GM10248 (cell line): ENCODE data around the gene UCHL1.

ENCODE experiments used
- CTCF ChIA-PET: fragments of 300-600 bp; sonication (Branson Sonifier 250); formaldehyde crosslinking; extraction: SDS; loops from one replicate; lab custom pipeline; 2021; ENCODE audit warnings: antibody characterized with exemption; lab: Yijun Ruan, JAX
- POLR2A ChIA-PET: fragments of 350-650 bp; sonication (Branson Sonifier 250); formaldehyde crosslinking; extraction: SDS; loops from one replicate; lab custom pipeline; 2020; ENCODE audit warnings: antibody characterized with exemption; lab: Yijun Ruan, JAX
- DNase-seq: peaks from one replicate; pipeline ENCODE4 v3.0.0; 2012; ENCODE audit errors: extremely low spot score
- TF ChIP-seq, protein P1 (sequence below): IDR thresholded peaks from 2 replicates; pipeline ENCODE4 v1.5.1; 2012; ENCODE audit warnings: mild to moderate bottlenecking, low read depth; ENCODE audit errors: extremely low read depth, missing control alignments, control extremely low read depth

The UCHL1 gene

DNA sequence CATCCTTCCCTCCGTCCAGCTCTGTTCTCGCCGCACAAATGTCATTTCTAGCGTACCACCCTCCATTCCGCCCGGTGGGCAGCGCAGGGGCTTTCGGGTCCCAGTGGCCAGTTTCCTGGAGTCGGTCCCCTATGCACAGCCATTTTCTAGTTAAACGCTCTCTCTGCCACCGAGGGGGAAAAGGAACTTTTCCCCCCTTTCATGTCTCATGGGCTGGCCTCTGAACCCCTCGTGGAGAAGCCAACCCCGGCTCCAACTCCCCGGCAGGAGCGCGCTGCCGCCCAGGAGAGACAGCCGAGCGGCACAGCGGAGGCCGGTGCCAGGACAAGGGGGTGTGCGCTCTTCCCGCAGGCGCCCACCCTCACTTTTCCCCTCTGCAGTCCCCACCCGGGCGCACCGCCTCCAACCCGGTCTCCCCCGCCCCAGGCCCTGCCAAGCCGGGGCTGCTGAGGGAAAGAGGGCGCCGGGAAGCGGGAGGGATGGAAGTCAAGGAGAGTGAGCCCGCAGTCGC lies 43.0 kb upstream of the UCHL1 start:
- ChIA-PET POLR2A (no interaction called here), CTCF (interaction anchor here (0.7 to 9.2 kb wide), 8 partner anchors 9 to 289 kb away, joined by 3 to 85 read pairs (median 4); no protein-coding TSS in a partner anchor)
- TF ChIP-seq, protein P1, sequence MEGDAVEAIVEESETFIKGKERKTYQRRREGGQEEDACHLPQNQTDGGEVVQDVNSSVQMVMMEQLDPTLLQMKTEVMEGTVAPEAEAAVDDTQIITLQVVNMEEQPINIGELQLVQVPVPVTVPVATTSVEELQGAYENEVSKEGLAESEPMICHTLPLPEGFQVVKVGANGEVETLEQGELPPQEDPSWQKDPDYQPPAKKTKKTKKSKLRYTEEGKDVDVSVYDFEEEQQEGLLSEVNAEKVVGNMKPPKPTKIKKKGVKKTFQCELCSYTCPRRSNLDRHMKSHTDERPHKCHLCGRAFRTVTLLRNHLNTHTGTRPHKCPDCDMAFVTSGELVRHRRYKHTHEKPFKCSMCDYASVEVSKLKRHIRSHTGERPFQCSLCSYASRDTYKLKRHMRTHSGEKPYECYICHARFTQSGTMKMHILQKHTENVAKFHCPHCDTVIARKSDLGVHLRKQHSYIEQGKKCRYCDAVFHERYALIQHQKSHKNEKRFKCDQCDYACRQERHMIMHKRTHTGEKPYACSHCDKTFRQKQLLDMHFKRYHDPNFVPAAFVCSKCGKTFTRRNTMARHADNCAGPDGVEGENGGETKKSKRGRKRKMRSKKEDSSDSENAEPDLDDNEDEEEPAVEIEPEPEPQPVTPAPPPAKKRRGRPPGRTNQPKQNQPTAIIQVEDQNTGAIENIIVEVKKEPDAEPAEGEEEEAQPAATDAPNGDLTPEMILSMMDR = no peak
- no peak for DNase-seq

DNA sequence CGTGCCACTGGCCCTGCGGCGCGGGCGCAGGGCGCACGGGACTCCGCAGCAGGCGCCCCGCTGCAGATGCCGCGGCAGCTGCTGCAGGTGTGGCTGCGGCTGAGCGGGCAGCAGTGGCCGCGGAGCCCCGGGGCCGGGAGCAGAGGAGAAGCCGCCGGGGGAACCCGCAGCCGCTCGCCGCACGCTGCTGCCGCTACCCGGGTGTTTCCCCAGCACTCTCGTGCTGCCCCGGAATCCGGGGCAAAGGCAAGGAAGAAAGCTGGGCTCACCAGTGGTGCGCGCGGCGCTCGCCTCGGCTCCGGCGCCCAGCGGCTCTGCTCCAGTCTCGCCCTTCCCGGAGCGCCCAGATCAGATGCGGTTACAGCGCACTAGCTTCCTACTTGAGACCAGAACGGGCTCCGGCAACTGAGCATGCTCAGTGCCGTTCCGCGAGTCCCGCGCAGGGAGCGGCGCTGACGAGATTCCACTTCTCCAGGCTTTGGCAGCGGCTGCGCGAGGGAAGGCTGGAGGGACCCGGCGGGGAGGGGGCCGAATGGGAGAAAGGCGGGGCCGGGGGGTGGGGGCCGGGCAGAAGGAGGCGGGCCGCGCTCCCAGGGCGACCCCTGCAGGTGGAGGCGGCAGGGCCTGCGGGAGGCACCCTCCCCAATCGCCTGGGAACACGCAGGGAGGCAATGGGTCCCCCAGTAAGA lies 42.4 kb upstream of the UCHL1 start, which contains the start of gene APBB2:
TSS of gene APBB2 (minus strand) at position 407 of the 689 bp plus-strand sequence. CDS start 181,288 bp downstream, outside the sequence.
- DNase-seq = peak; percentile 86
- ChIA-PET POLR2A (no interaction called here), CTCF (interaction anchor here (0.7 to 9.2 kb wide), 8 partner anchors 9 to 289 kb away, joined by 3 to 85 read pairs (median 4); no protein-coding TSS in a partner anchor)
- TF ChIP-seq, protein P1 = peak; percentile 72

DNA sequence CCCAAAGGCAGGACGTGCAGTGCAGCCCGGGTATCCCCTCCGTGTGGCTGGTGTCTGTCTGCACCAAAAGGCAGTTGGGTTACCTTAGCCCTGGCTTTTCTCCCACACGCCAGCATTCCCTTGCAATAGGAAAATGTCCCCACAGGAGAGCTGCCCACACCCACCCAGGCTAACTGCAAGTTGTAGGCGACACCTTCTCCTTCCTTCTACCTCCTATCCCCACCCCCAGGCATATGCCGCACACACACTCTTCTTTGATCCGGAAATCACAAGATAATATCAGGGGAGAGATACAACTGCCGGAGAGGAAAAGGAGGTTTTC lies 41.9 kb upstream of the UCHL1 start:
- no peak for DNase-seq
- POLR2A ChIA-PET = no interaction called here
- TF ChIP-seq, protein P1 = no peak
- CTCF ChIA-PET = interaction anchor here (0.9 to 9.2 kb wide), 5 partner anchors 10 to 288 kb away, joined by 3 to 85 read pairs (median 7); no protein-coding TSS in a partner anchor

DNA sequence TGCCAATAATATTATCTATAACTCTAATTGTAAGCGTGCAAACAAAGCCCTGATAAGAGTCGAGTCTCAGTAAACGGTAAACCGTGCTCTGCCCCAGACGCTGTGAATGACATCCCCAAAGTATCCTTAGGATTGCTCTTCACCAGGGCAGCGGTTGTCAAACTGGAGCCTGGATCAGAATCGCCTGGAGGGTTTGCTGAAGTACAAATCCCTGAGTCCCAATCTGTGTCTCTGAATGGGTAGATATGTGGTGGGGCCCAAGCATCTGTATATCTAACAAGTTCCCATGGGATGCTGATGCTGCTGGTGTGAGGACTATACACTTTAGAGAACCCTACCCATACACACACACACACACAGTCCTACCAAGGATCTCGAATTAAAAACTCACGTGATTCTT lies 41.6 kb upstream of the UCHL1 start:
- TF ChIP-seq, protein P1 = no peak
- ChIA-PET POLR2A (no interaction called here), CTCF (interaction anchor here (1.2 to 9.2 kb wide), 4 partner anchors 10 to 288 kb away, joined by 3 to 85 read pairs (median 8); no protein-coding TSS in a partner anchor)
- no peak for DNase-seq

DNA sequence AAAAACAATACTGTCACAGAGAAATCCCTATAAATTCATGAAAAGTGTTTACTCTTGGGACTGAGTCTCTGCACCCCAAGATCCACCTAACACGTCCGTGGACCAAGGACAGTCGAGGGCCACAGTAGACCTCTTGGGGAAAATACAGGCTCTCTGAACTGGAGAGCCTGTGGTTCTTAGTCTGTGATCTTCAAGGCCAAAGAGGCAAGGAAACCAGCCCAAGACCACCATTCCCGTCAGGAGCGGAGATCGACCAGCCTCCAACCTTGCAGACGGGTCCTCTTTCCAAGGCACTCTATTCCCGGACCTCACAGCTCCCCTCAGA lies 40.8 kb upstream of the UCHL1 start:
- POLR2A ChIA-PET = no interaction called here
- DNase-seq = no peak

DNA sequence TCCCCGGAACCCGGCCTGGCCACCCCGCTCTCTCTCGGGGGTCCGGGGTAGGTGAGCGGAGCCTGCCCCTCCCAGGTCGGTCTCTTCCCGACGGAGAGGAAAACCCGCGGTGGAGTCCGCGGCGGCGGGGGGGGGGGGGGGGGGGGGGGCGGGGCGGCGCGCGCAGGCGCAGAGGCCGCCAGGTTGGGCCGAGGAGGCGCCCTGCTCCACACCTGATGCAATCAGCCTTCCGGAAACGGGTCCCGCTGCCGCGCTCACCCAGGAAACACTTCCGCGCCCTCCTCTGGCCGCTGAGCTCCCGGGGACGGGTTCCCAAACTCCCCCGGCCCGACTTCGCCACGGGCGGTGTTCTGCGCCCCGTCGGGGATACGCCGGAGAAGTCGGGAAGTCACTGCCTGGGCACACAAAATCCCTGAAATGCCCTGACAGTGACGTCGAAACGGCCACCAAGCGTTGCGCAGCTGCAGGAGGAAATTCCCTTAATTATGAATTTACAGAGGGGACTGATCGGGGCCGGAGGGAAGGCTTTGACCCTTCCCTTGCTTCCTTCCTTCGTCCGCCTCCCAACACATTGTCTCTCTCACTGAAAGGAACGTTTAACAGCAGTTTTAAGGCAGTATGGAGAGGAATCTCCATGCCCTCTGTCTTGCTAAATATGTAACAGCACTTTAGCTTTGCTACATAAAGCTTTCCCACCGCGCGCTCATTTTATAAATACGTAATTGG lies 40.3 kb upstream of the UCHL1 start:
- peak; percentile 88 for DNase-seq
- POLR2A ChIA-PET = no interaction called here
- TF ChIP-seq, protein P1 = no peak
- CTCF ChIA-PET = interaction anchor here (1.0 to 9.2 kb wide), 4 partner anchors 12 to 291 kb away, joined by 3 to 85 read pairs (median 4); no protein-coding TSS in a partner anchor

More for the DNA sequence above, 40.8 kb upstream of the UCHL1 start:
- CTCF ChIA-PET = interaction anchor here (1.0 to 9.2 kb wide), 5 partner anchors 12 to 290 kb away, joined by 3 to 85 read pairs (median 3); no protein-coding TSS in a partner anchor
- TF ChIP-seq, protein P1 = no peak
